A549 (cell line): ENCODE data around the gene CTCFL. TPM values are rescaled to one million over a fixed set of nuclear protein-coding genes. Genes with fewer than 3 reads are reported as not detected.

Experiments
- ATAC-seq, 2 experiments: fragments of 200-7000 bp in 1 of 2; fragments of >200 bp in 1 of 2; cut with Nextera tagmentation in 1 of 2; cut with Tn5 transposase in 1 of 2; 3 replicates each; pipeline versions ENCODE4 v1.8.0 to v1.9.1; 2018 to 2020; ENCODE audit warnings: mild to moderate bottlenecking in 1 of 2, moderate library complexity in 1 of 2
- CTCF ChIA-PET: fragments of 300-600 bp; sonication (Branson Sonifier 250); formaldehyde crosslinking; extraction: SDS; loops from one replicate; lab custom pipeline; 2021; ENCODE audit warnings: antibody characterized with exemption, inconsistent platforms; lab: Yijun Ruan, JAX
- POLR2A ChIA-PET: fragments of 350-600 bp; formaldehyde crosslinking; extraction: SDS; loops from one replicate; lab custom pipeline; 2021; ENCODE audit warnings: antibody characterized with exemption, inconsistent platforms; lab: Yijun Ruan, JAX
- DNase-seq, 2 experiments: peaks; one replicate each; pipeline versions ENCODE4 v3.0.0 to v3.0.0-alpha.2; 2011 to 2016; ENCODE audit warnings: low read depth in 1 of 2, low spot score in 1 of 2
- FAIRE-seq: peaks from 2 replicates; lab custom pipeline; 2011; peaks lifted over from hg19 to GRCh38; lab: Jason Lieb, UNC
- H3K27ac ChIP-seq, 2 experiments: fragments of >200 bp; sonication (Bioruptor Twin); formaldehyde crosslinking; 3 replicates each; pipeline ENCODE4 v1.5.1; 2016 to 2017
- H3K4me1 ChIP-seq: fragments of >200 bp; sonication (Bioruptor Twin); formaldehyde crosslinking; 3 replicates; pipeline ENCODE4 v1.6.1; 2016
- H3K4me2 ChIP-seq: fragments of >200 bp; sonication (Bioruptor Twin); formaldehyde crosslinking; 3 replicates; pipeline ENCODE4 v1.6.1; 2016
- H3K4me3 ChIP-seq: fragments of >200 bp; sonication (Bioruptor Twin); formaldehyde crosslinking; 3 replicates; pipeline ENCODE4 v1.5.1; 2016
- H3K9me3 ChIP-seq: fragments of >200 bp; sonication (Bioruptor Twin); formaldehyde crosslinking; 3 replicates; pipeline ENCODE4 v1.6.1; 2016
- BHLHE40 ChIP-seq: IDR thresholded peaks from 2 replicates; pipeline ENCODE4 v1.6.1; 2012; ENCODE audit warnings: low read depth, low read length, inconsistent platforms
- CHD4 ChIP-seq: fragments of 200-600 bp; sonication (generic); IDR thresholded peaks from 2 replicates; pipeline ENCODE4 v1.6.1; 2016; ENCODE audit warnings: antibody characterized with exemption, mild to moderate bottlenecking, borderline replicate concordance
- FOSL2 ChIP-seq, 2 experiments: fragments of 450-650 bp in 1 of 2; fragments of >200 bp in 1 of 2; sonication (Bioruptor Twin) in 1 of 2; formaldehyde crosslinking; IDR thresholded peaks; 2 replicates each; pipeline versions ENCODE4 v1.5.0 to v1.6.1; 2016 to 2020; ENCODE audit warnings: mild to moderate bottlenecking in 1 of 2, moderate library complexity in 1 of 2
- HOXA7 ChIP-seq: fragments of 250-450 bp; sonication (Bioruptor Pico); IDR thresholded peaks from 2 replicates; pipeline ENCODE4 v1.5.0; 2020; ENCODE audit warnings: mild to moderate bottlenecking, moderate library complexity
- KDM5A ChIP-seq: fragments of 200-600 bp; sonication (generic); IDR thresholded peaks from 2 replicates; pipeline ENCODE4 v1.6.1; 2016; ENCODE audit warnings: antibody characterized with exemption, mild to moderate bottlenecking
- NPAS2 ChIP-seq: fragments of 250-450 bp; sonication (Bioruptor Pico); IDR thresholded peaks from 2 replicates; pipeline ENCODE4 v1.8.0; 2022; ENCODE audit warnings: mild to moderate bottlenecking, moderate library complexity, borderline replicate concordance
- RNF2 ChIP-seq: fragments of 200-600 bp; sonication (generic); IDR thresholded peaks from 2 replicates; pipeline ENCODE4 v1.6.1; 2016; ENCODE audit warnings: low read depth, mild to moderate bottlenecking, antibody characterized with exemption, moderate library complexity, borderline replicate concordance
- ZFP36 ChIP-seq: fragments of 450-650 bp; IDR thresholded peaks from 2 replicates; pipeline ENCODE4 v1.6.1; 2014; ENCODE audit warnings: borderline replicate concordance; ENCODE audit not compliant: partially characterized antibody
- ZNF302 ChIP-seq: fragments of 250-450 bp; sonication (Bioruptor Pico); IDR thresholded peaks from 2 replicates; pipeline ENCODE4 v1.9.0; 2021; ENCODE audit warnings: inconsistent platforms, mild to moderate bottlenecking, moderate library complexity
- WGBS: methylation state at CpG from one replicate; pipeline ENCODE4 v1.1.6; 2017; ENCODE audit errors: missing lambda C conversion rate; 5-methylcytosine and 5-hydroxymethylcytosine counted together
- polyA plus RNA-seq, 4 experiments: library from polyadenylated mRNA; depleted of rRNA in 3 of 4; stranded (reverse); fragments of >200 nt; fragmentation: RNase III in 1 of 4; extraction: RNeasy Plus Mini Kit Qiagen cat#74134 plus additional on column Dnase treatment in 1 of 4; gene quantifications; 2 replicates in 3 of 4; 3 replicates in 1 of 4; pipeline ENCODE4 v1.2.3, GENCODE V29; 2011 to 2017
- TF ChIP-seq, protein P1 (sequence below): IDR thresholded peaks from 2 replicates; pipeline ENCODE4 v1.6.1; 2012; ENCODE audit warnings: low read depth, borderline replicate concordance
- TF ChIP-seq, protein P2 (sequence below): fragments of 150-350 bp; IDR thresholded peaks from 2 replicates; pipeline ENCODE4 v1.6.1; 2014; ENCODE audit warnings: low read depth, mild to moderate bottlenecking, low read length
- TF ChIP-seq, protein P3 (sequence below): IDR thresholded peaks from 2 replicates; pipeline ENCODE4 v1.6.1; 2012
- TF ChIP-seq, protein P4 (sequence below): fragments of 450-650 bp; IDR thresholded peaks from 2 replicates; pipeline ENCODE4 v1.6.1; 2014; ENCODE audit warnings: antibody characterized with exemption
- TF ChIP-seq, protein P5 (sequence below): IDR thresholded peaks from 2 replicates; pipeline ENCODE4 v1.6.1; 2012

CTCFL gene
- polyA plus RNA-seq, 2 of the 4 experiments (the other 2 are of a cell fraction), result 0.03 TPM

DNA sequence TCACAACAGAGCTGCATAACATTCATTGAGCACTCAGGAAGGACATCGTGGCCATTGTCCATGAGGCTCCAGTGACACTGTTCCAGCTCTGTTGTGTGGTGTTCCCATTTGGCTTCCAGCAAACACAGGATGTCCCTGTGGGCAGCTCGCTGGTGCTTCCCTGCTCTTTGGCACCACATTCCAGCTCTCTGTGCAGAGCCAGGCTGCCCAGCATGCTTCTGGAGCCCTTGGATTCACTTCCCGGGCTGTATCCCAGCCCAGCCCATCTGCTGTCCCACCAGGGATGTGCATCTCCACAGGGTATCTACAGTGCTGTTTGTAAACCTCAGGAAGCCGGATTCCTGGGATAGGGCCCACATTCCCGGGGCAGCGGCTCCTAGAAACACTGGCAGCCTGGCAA lies 57.2 kb downstream of the CTCFL start:
- Histone ChIP-seq H3K4me1 (no peaks in the 10 kb centered on the region), H3K4me3 (no peak overlapping the region), H3K27ac (no peak overlapping the region), H3K9me3 (no peaks in the 10 kb centered on the region), H3K4me2 (no peak overlapping the region)
- FAIRE-seq (no peak), DNase-seq (no peak), ATAC-seq (no peak; a peak in 1 of 6 replicates)
- POLR2A ChIA-PET, result no interaction called here
- 27% methylated on average over 6 of the region's 6 CpGs for WGBS
- CTCF ChIA-PET, result interaction anchor here (0.6 to 1.0 kb wide), 2 partner anchors 9 to 783 kb away, joined by 3 to 4 read pairs; no protein-coding TSS in a partner anchor
- TF ChIP-seq BHLHE40 (no peak), KDM5A (no peak), ZNF302 (no peak), FOSL2 (IDR thresholded peaks at IDR 0.05) (no peak), FOSL2 (CRISPR knock-in tag; IDR thresholded peaks at IDR 0.05) (no peak)
- TF ChIP-seq, protein P1, sequence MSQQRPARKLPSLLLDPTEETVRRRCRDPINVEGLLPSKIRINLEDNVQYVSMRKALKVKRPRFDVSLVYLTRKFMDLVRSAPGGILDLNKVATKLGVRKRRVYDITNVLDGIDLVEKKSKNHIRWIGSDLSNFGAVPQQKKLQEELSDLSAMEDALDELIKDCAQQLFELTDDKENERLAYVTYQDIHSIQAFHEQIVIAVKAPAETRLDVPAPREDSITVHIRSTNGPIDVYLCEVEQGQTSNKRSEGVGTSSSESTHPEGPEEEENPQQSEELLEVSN, result no peak
- TF ChIP-seq, protein P2, sequence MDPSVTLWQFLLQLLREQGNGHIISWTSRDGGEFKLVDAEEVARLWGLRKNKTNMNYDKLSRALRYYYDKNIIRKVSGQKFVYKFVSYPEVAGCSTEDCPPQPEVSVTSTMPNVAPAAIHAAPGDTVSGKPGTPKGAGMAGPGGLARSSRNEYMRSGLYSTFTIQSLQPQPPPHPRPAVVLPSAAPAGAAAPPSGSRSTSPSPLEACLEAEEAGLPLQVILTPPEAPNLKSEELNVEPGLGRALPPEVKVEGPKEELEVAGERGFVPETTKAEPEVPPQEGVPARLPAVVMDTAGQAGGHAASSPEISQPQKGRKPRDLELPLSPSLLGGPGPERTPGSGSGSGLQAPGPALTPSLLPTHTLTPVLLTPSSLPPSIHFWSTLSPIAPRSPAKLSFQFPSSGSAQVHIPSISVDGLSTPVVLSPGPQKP, result no peak

DNA sequence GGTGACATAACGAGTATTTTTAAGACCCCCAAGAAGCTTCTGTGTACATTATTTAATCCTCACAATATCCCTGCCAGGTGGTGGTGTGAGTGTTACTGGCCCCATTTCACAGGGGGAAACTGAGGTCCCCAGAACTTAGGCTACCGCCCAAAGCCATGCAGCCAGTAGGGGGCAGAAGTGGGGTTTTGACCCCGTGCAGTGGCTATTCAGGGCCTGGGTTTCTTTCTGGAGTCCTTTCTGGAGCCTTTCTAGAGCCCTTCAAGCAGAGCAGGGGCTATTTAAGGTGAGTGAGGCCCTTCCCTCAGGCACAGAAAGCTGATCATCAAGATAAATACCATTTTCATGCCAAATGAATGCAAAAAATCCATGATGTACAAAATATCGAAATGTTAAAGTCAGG lies 59.0 kb downstream of the CTCFL start:
- no peak for FAIRE-seq
- Histone ChIP-seq H3K27ac (no peak overlapping the region), H3K9me3 (no peaks in the 10 kb centered on the region), H3K4me1 (no peaks in the 10 kb centered on the region), H3K4me3 (no peak overlapping the region), H3K4me2 (no peak overlapping the region)
- no peak for ATAC-seq
- TF ChIP-seq, protein P3, sequence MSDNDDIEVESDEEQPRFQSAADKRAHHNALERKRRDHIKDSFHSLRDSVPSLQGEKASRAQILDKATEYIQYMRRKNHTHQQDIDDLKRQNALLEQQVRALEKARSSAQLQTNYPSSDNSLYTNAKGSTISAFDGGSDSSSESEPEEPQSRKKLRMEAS, result no peak
- TF ChIP-seq ZFP36 (no peak), NPAS2 (CRISPR knock-in tag) (no peak), RNF2 (no peak), CHD4 (no peak)
- DNase-seq, result no peak
- CTCF ChIA-PET, result interaction anchor here (1.0 to 2.7 kb wide), 2 partner anchors 9 to 12 kb away, joined by 4 to 7 read pairs; no protein-coding TSS in a partner anchor
- POLR2A ChIA-PET, result no interaction called here
- 35% methylated on average over 4 of the region's 4 CpGs for WGBS

DNA sequence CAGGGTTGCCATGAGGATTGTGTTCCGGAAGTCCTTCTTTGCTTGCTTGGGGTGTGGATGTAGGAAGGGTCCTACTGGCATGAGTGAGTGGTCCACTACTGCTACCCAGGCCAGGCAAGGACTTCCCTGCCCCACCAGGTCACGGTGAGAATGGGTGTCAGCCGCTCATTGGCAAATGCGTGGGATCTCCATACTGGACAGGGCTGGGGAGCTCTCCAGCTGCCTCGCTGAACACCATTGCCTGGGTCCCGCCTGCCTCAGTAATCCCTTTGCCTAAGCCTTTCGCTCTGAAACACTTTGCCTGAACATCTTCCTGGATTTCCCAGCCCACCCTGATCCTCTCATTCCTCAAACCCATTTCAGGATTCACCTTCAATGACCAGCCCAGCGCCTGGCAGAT lies 59.5 kb downstream of the CTCFL start:
- FAIRE-seq (no peak), ATAC-seq (no peak), DNase-seq (no peak)
- ChIA-PET POLR2A (no interaction called here), CTCF (interaction anchor here (1.0 to 2.7 kb wide), 2 partner anchors 9 to 13 kb away, joined by 4 to 7 read pairs; no protein-coding TSS in a partner anchor)
- Histone ChIP-seq H3K4me3 (no peak overlapping the region), H3K27ac (no peak overlapping the region), H3K4me2 (no peak overlapping the region), H3K4me1 (no peaks in the 10 kb centered on the region), H3K9me3 (no peaks in the 10 kb centered on the region)
- WGBS, result 86% methylated on average over 8 of the region's 8 CpGs
- TF ChIP-seq, protein P2, result no peak
- TF ChIP-seq, protein P4, sequence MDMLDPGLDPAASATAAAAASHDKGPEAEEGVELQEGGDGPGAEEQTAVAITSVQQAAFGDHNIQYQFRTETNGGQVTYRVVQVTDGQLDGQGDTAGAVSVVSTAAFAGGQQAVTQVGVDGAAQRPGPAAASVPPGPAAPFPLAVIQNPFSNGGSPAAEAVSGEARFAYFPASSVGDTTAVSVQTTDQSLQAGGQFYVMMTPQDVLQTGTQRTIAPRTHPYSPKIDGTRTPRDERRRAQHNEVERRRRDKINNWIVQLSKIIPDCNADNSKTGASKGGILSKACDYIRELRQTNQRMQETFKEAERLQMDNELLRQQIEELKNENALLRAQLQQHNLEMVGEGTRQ, result no peak
- no peak for TF ChIP-seq HOXA7
- TF ChIP-seq, protein P5, sequence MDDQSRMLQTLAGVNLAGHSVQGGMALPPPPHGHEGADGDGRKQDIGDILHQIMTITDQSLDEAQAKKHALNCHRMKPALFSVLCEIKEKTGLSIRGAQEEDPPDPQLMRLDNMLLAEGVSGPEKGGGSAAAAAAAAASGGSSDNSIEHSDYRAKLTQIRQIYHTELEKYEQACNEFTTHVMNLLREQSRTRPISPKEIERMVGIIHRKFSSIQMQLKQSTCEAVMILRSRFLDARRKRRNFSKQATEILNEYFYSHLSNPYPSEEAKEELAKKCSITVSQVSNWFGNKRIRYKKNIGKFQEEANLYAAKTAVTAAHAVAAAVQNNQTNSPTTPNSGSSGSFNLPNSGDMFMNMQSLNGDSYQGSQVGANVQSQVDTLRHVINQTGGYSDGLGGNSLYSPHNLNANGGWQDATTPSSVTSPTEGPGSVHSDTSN, result no peak
